GM12878 (cell line): ENCODE results near the gene GRIK4. TPM values are rescaled to one million over a fixed set of nuclear protein-coding genes. Genes with fewer than 3 reads are reported as not detected.

Experiments used
- E2F8 ChIP-seq: fragments of 450-650 bp; IDR thresholded peaks from 2 replicates; pipeline ENCODE4 v1.6.1; 2018; ENCODE audit warnings: mild to moderate bottlenecking, low read depth, moderate library complexity; ENCODE audit not compliant: partially characterized antibody
- EZH2 ChIP-seq: IDR thresholded peaks from 2 replicates; pipeline ENCODE4 v1.6.1; 2012; ENCODE audit warnings: low read depth, mild to moderate bottlenecking, control low read depth, inconsistent platforms, low read length, borderline replicate concordance; ENCODE audit not compliant: control insufficient read depth
- FOXM1 ChIP-seq: IDR thresholded peaks from 2 replicates; pipeline ENCODE4 v1.6.1; 2012; ENCODE audit warnings: low read depth, mild to moderate bottlenecking, inconsistent platforms, low read length, moderate library complexity
- NBN ChIP-seq: fragments of 450-650 bp; IDR thresholded peaks from 2 replicates; pipeline ENCODE4 v1.6.1; 2016
- RB1 ChIP-seq: fragments of 450-650 bp; formaldehyde crosslinking; IDR thresholded peaks from 2 replicates; pipeline ENCODE4 v1.6.1; 2017; ENCODE audit warnings: mild to moderate bottlenecking, borderline replicate concordance
- SMARCA5 ChIP-seq: fragments of 450-650 bp; IDR thresholded peaks from 2 replicates; pipeline ENCODE4 v1.6.1; 2017; ENCODE audit warnings: mild to moderate bottlenecking
- ZNF217 ChIP-seq: fragments of 450-650 bp; IDR thresholded peaks from 2 replicates; pipeline ENCODE4 v1.6.1; 2017; ENCODE audit warnings: antibody characterized with exemption, mild to moderate bottlenecking
- ZNF384 ChIP-seq: IDR thresholded peaks from 2 replicates; pipeline ENCODE4 v1.6.1; 2012; ENCODE audit warnings: low read depth, mild to moderate bottlenecking, low read length, improper control_type of control experiment, borderline replicate concordance
- ZNF622 ChIP-seq: fragments of 450-650 bp; IDR thresholded peaks from 2 replicates; pipeline ENCODE4 v1.6.1; 2017; ENCODE audit warnings: mild to moderate bottlenecking, inconsistent platforms
- polyA plus RNA-seq, 11 experiments: library from polyadenylated mRNA; depleted of rRNA in 4 of 11; unstranded in 6 of 11; stranded (reverse) in 5 of 11; fragments of >200 nt; fragmentation: Nextera tagmentation in 4 of 11; fragmentation: Illumina TruSeq in 1 of 11; extraction: Ambion mirVana in 4 of 11; extraction: Trizol in 1 of 11; gene quantifications; 1 replicate in 1 of 11; 2 replicates in 10 of 11; pipeline versions ENCODE4 v1.2.1 to v1.2.3, GENCODE V29; 2011 to 2016; ENCODE audit warnings: inconsistent platforms in 2 of 11, missing spikeins in 2 of 11, low read depth in 1 of 11
- total RNA-seq, 4 experiments: library from RNA; depleted of rRNA in 3 of 4; stranded (reverse); fragments of >200 nt in 3 of 4; fragmentation: Illumina TruSeq in 1 of 4; extraction: Trizol in 1 of 4; gene quantifications; 2 replicates each; pipeline versions ENCODE4 v1.2.1 to v1.2.3, GENCODE V29; 2013 to 2021

GRIK4 gene
- total and polyA plus RNA-seq, 10 of the 15 experiments (the other 5 are each of a cell fraction or from before 2014, with no cell fraction given), result 0.33 to 3.6 (median 0.72) TPM

GRCh38 chr11:120563703-120564572, 52.4 kb downstream of the GRIK4 start (continued):
- TF ChIP-seq EZH2, result no peak
- TF ChIP-seq ZNF217, result no peak
- no peak for TF ChIP-seq NBN
- TF ChIP-seq ZNF384, result no peak
- no peak for TF ChIP-seq FOXM1
- no peak for TF ChIP-seq SMARCA5
- TF ChIP-seq RB1, result no peak
- no peak for TF ChIP-seq ZNF622
- no peak for TF ChIP-seq E2F8
- TF ChIP-seq, all 136 proteins: peak for 2
